Suprapubic skin (tissue), 3 donors: ENCODE data around the gene LRRFIP1.

Experiments used
- CTCF ChIP-seq, 2 donors: fragments of 200-600 bp in 1 of 2; fragments of 450-650 bp in 1 of 2; sonication (generic) in 1 of 2; IDR thresholded peaks; one replicate each; pipeline ENCODE4 v1.5.1; 2016 to 2019; ENCODE audit warnings: antibody characterized with exemption in 2 of 2, mild to moderate bottlenecking in 1 of 2, moderate library complexity in 1 of 2
- POLR2A ChIP-seq, 2 donors: fragments of 450-650 bp; IDR thresholded peaks; one replicate each; pipeline ENCODE4 v1.6.1; 2017; ENCODE audit warnings: antibody characterized with exemption in 2 of 2, mild to moderate bottlenecking in 2 of 2, moderate library complexity in 2 of 2

GRCh38 chr2:237749002-237749401 is 121.6 kb downstream of the LRRFIP1 start:
- TF ChIP-seq CTCF (IDR thresholded peaks at IDR 0.05) (no peak), POLR2A (IDR thresholded peaks at IDR 0.05) (no peak)
